GM19238 (cell line): ENCODE measurements around the gene SEPTIN6.
"Not testable (repeated sequence)": the region's sequence is repeated elsewhere in the genome, so short reads cannot be mapped to it uniquely, and the experiment has no call there.

Experiments used
- DNase-seq: peaks from one replicate; pipeline ENCODE4 v3.0.0; 2011; ENCODE audit warnings: low spot score; ENCODE audit not compliant: insufficient read length

Gene SEPTIN6

DNA sequence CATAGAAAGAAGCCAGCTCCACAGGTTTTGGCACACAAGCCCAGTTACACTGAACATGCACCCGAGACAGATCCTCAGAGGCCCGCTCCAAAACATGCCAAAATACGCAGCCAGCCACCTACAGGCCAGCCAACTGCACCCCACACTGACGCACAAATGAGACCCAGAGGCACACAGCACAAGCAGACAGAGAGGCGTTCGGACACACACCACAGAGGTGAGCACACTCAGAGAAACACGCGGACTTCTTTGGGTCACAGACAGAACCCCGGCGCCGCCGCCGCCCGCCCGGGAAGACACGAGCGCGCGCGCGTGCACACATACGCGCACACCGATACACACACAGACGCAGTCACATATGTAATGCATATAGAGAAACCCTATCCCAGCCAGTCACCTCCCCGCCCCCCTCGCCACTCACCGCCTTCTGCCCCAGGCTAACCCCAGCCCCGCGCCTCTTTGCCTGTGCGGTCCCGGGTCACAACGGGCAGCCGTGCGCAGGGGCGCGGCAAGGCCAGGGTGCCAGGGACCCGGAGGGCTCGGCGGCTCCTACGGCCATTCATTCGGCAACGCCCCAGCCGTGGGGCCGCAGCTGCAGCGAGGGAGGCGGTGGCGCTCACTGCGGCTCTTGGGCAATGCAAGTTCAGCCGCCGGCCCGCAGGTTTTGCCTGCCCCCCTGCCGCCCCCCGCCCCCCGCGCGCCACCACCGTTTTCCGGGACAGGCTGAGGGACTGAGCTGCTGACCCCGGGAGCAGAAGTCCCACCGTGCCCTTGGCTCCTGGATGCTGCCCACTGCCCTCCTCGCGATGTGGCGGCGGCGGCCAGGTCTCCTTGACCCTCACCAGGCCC lies 553 bp downstream of the SEPTIN6 start:
- DNase-seq = no peak

DNA sequence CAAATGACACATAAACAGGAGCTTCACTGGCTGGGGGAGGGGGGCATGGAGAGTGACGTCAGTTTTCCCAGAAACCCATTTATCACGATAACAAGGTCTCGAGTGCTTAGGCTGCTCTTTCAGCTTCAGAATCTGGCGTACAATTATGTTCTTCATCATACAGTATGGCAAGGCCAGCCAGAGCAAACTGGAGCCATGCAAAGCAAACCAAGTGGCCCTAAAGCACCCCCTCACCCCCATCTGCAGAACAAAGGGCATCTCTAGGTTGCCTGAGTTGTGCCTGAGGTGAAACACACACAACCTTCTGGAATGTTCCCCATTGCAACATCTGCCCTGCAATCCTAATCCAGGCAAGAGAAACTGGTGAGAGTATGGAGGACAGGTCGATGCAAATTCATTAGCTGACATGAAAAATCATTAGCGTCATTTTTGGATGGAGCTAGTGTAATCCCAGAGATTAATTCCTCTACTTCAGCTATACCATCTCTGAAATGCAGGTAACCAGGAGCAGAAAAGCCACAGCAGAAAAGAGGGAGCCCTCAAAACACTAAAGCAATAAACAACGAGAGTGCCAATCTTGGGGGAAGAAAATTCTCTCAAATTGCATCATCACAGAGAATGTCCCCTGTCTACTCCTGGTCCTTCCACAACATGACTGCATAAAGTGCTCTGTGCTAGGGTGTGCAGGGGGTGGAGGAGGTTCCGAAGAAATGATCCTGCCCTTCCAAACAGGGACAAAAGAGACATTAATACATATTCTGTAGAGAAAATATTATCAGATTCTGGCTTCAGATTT lies 1.8 kb downstream of the SEPTIN6 start:
- DNase-seq = no peak

DNA sequence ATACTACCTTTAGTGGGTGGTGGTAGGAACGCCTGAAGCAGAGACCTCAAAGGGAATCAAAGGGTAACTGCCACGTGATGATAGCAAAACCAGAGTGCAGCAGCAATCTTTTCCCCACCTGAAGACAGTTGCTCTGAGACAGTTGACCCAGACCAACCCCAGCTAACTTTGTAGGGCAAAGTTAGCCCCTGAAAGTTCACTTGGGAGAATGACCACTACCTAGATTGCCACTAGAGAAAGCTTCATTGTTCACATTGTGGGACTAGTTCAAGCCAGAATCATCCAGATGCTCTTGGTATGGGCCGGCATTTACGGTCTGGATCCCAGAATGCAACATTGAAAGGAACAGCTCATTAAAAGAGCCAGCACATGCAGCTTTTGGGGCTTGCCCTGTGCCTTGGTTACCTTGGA lies 4.1 kb downstream of the SEPTIN6 start:
- DNase-seq = no peak

DNA sequence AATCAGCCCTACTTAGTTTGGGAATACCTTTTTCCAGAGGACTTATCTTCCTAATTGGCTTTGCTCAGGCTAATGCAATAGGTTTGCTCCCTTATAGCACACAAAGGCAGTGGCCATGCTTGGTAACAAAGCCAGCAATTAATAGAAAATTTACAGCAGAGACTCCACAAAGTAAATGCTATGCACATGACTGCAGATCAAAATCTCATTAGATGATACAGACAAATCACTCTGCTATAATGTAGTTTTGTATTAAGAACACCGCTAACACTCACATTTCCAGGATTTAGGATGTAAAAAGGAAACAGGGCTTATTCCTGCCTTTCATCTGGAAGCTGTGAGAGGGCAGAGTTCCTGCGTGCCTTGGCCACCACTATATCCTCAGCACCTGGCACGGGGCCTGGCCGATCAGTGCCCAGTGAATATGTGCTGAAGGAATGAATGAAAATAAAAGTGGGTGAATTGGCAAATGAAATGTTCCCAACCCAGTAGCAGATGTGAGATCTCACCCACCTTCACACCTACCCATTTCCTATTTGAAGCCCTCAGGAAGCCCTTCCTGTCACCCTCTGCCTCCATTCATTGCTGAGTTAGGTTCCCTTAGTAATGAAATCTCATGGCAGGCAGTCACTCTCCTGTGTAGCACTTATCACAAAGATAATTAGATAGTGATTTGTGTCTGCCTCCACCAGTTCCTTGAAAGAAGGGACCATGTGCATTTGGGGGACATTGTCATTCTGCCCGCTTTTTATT lies 5.1 kb downstream of the SEPTIN6 start:
- no peak for DNase-seq

DNA sequence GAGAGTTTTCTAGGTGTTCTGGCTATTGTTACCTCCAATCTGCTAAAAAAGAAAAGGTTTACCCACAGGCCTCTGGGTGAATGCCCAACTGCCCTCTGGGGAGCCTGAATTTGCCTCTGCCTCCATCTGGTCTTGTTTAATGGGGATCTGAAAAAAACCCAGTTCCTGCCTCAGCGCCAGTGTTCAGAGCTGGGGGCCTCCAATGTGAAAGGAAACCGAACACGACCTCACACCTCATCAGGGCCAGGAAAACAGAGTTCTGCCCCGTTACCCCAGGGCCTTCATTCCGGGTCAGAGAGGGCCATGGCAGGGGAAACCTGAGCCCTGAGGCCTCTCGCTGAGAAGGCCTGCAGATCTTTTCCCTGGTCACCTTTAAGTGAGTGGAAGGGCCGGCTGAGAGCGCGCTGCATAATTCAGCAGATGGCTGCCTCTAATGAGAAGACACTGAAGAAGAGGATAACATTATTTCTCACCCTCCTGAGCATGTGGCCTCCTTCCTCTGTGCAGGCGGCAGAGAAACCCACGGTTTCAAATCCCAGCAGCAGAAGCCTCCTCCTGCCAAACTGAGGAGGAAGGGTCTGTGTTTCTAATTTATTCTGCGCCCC lies 6.8 kb downstream of the SEPTIN6 start:
- no peak for DNase-seq

DNA sequence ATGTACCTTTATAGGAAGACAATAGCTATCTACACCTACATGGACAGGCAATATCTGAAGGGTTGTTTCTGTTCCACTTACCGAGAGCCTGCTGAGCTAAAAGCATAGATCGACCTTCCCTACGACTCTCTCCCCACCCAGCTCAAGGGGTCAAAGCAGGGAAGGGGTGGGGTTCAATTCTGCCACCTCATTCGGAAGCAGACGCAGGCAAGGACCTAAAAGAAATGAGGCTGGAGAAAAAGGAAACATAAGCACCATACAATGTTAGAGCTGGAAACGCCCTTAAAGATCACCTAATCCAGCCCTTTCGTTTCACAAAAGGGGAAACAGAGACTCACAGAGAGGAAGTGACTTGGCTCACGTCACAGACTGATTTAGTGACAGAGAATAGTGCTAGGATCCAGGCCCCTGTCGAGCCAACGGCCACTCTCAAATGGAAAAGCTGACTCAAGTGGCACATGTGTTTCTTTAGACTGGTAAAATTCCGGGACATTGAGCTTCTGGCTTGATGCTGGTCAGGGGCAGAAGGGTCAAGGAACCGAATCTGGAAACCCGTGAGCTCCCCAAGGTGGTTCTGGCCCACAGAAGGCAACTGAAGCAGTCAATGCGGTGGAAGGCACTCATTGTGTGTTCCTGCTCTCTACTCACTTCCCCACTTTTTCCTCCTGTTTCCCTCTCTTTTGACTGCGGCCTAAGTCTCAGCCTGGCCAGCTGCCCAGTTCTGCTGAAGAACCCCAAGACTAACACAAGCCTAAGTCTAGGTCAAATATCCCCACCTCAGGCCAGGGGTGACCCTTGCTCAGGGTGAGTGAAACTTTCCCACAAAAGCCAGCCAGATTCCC lies 7.5 kb downstream of the SEPTIN6 start:
- no peak for DNase-seq

DNA sequence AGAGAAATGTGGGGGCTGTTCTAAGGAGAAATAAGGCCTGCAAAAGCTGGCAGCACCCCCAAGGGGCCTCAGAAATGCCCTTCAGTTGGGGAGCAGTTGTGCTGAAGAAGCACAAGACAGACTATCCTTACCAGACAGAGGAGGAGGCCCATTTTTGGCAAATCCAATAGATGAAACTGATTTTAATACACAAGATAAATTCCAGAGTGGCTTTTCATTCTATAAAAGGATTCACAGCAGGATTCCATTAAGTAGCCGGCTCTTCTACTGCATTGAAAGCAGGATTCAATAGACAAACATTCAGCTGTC lies 8.1 kb downstream of the SEPTIN6 start:
- DNase-seq = no peak

DNA sequence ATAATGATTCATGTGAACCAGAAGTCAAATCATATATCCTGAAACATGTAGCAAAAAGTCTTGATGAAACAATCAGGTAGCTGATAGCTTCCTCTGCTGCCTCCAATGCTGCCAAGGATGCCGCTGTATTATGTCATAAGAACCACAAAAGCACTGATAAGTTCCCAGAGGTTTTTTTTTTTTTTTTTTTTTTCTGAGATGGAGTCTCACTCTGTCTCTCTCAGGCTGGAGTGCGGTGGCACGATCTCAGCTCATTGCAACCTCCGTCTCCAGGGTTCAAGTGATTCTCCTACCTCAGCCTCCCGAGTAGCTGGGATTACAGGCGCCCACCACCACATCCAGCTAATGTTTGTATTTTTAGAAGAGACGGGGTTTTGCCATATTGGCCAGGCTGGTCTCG lies 8.7 kb downstream of the SEPTIN6 start:
- DNase-seq = not testable (repeated sequence)

DNA sequence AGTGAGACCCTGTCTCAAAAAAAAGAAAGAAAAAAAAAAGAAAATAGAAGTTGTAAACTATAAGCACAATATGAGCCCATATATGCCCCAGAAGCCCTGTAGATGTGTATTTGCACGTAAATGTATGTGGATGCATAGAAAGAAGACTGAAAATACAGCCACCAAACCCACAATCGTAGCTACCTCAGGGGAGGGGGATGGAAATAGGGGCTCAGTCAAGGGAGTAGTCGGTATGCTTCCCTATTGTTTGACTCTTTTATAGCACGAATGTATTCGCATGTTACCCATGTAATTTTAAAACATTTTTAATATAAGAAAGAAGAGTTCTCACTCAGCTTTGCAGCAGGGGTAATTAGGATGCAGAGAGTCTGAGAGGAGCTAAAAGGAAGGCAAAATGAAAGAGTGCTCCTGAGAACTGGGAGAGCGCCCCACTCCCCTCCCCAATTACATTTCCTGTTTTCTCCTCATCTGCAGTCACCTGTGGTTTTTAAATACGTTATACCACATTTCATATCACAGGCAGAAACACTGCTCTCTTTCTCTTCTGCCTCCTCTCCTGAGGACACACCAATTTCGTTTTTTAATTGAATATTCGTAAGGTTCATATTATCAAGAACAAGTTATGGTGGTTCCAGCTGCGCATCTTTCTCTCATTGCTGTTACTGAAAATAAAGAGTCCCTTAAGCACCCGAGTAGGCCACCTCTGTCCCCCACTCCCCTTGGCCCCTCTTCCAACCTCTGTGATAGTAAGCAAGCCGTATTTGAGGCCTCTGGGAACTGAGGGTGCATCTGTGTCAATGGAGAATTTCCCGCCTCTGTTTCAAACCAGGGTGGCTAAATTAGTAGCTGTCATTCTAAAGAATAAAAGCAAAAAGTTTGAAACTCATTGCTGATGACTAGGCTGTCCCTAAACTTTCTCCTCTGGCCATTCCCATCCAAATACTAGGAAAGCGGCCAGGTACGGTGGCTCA lies 10.7 kb downstream of the SEPTIN6 start:
- no peak for DNase-seq

DNA sequence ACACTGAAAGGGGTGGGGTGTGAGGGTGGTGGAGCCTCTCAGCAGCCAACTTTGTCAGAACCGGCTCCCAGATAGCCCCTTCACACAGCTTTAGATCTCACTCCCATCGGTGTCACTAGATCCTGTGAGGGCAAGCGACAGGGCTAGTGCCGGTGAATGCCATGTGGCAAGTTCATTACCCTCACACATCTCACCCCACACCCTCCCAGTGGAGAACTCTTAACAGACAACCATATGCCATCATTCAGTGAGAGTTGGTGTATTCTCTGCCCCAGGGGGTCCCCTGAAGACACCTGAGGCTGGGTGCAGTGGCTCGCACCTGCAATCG lies 15.3 kb downstream of the SEPTIN6 start:
- no peak for DNase-seq

DNA sequence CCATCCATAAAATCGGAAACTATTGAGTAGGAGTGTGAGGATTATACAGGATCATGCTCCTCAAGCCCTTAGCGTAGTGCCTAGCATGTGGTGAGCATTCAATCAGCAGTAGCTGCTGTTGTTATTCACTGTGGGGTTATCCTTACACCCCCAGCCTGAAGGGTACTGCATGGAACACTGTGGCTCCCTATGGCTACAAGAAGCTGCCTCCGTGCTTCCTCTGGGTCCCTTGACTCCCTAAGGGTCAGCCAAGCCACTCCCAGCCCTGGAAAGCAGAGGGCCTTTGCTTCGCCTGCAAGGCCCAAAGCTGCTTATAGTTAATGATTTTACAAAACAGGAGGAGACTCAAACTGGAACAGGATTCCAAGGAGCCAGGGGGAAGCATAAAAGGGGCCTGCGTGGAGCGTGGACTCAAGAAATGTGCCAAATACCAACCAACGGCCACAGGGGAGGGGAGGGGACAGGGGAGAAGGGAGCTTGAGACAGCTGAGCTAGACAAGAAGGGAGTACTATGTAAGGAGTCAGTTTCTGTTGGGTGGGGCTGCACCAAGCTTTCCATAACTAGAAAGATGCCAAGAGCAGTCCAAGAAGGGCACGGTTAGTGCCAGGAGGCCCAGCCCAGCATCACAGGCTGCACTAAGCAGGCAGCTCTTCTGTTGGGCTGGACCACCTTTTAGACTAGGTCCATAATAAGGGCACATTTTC lies 15.9 kb downstream of the SEPTIN6 start:
- no peak for DNase-seq

DNA sequence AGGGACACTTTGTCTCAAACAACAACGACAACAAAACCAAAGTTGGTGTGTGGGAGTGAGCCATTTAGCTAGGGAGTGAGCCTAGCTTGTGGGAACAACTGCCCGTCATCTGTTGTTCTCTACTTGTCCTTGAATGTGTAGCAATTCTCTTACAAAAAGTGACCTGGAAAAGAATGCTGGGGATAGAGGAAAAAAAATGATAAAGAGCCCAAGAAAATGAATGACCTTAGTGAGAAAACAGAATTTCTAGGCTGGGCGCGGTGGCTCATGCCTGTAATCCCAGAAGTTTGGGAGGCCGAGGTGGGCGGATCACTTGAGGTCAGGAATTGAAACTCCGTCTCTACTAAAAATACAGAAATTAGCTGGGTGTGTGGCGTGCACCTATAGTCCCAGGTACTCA lies 19.6 kb downstream of the SEPTIN6 start:
- DNase-seq = no peak

DNA sequence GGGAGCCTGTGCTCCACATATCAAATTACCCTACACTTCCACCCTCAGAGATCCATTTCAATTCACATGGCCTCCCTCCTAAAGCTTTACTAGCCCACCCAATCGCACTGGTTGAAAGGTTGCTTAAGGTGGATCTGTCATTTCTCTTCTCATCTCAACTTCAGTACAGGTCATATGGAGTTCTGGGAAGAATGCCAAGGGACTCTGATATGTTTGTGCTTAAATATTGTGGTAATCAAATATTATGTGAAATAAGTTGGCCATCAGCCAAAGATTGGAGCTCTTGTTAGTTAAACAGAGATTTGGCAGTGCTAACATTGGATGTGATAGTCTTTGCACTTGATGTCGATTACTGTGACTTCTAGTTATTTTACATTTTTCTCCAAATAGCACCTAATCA lies 20.5 kb downstream of the SEPTIN6 start:
- no peak for DNase-seq

DNA sequence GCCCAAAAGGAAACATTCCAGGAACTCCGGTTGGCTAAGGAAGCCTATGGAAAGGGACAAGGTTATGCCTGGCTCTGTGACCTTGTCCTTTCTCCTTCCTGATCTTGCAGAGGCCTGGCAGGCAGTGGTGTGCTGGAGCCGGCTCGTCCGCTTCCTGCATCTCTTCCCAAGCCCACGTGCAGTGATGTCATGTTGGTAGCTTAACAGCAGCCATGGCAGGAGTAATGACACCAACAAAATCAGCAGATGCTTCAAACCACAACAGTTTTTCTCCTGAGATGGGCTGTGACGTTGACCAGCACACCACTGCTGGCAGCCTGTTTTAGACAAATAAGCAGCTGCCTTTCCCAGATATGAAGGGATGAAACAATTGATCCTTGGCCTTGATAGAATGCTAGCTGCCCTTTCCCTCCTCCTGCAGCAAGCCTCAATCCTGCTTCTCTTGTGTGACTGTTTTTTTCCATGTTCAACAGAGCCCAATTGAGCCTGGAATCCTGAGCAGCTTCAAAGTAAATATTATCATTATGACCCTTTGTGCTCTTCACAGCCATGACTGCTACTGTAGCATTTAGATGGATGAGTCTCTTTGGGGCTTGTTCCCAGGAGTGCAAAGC lies 23.4 kb downstream of the SEPTIN6 start:
- DNase-seq = no peak

DNA sequence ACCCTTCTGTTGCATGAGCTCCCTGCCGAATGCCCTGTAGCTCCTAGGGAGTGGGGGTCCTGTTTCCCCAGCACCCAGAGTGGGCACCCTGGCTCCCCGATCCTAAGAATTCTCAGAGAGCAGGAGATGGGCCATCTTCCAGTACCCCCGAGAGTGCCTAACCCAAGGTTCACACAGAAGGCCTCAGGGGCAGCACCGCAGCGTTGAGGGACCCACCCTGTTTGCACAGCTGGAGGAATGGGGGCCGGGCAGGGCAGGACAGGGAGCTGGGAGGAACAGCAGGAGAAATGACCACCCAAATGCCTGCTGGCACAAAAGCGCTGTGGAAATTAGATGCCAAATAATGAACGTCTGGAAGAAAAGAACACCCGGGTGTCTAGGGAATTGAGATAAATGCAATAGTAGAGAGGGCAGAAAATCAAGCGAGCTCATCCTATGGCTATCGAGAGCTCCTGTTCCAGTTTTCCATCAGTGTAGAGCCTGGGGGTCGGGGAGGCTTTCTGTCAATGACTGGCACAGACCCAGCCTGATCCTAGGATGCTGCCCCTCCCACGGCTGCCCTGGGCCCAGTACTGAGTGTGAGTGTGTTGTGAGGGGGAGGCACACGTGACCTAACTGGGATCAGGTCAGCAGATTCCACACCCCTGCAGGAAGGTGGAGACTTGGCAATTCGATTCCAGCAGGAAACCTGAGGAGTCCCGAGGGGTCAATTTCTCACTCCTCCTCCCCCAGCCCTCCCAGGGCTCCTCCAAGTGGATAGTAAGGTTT lies 25.7 kb downstream of the SEPTIN6 start:
- no peak for DNase-seq

DNA sequence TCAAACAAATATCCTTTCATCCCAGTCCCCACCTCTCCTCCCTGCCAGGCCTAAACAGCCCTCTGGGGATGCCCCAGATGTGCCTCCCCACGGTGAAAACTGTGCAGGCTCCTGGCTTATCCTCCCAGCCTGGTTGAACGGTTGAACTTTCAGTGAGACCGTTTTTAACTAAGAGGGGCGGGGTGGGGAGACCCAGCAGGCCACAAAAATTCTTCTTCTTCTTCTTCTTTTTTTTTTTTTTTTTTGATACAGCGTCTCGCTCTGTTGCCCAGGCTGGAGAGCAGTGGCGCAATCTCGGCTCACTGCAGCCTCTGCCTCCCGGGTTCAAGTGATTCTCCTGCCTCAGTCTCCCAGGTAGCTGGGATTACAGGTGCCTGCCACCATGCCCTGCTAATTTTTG lies 28.1 kb downstream of the SEPTIN6 start:
- DNase-seq = not testable (repeated sequence)

DNA sequence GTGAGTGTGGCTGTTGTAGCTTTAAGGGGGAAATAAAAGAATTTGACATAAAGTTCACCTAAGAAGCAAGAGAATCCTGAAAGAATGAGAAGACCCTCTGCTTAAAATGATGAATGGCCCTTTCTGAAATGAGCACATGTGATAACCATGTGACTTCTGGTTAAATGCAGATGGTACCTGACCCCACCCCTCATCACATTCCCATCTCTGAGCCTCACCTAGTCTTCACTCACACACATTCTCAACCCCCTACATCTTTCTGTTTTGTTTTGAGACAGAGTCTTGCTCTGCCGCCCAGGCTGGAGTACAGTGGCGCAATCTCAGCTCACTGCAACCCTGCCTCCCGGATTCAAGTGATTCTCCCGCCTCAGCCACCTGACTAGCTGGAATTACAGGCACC lies 31.5 kb downstream of the SEPTIN6 start:
- no peak for DNase-seq

DNA sequence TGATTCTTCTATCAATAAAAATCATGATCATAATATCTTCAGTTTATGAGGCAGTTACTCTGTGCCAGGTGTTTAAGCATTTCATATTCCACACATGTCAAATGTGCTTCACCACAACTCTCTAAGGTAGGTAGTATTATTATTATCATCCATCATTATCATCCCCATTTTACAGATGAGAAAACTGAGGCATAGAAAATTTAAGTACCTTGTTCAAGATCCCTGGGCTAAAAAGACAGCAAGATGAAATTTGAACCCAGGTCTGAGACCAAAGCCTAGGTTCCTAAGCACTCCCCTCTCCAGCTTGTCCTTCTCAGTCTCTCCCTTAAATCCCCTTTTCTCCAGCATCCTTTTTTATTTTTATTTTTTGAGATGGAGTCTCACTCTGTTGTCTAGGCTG lies 33.4 kb downstream of the SEPTIN6 start:
- no peak for DNase-seq
